Osteocyte (in vitro differentiated cells): Measurements from ENCODE around the gene KIRREL2. TPM values are rescaled to one million over a fixed set of nuclear protein-coding genes. Genes with fewer than 3 reads are reported as not detected.

ENCODE experiments used
- DNase-seq: peaks from one replicate; pipeline ENCODE4 v3.0.0; 2021; ENCODE audit warnings: mixed read lengths; ENCODE audit not compliant: unreplicated experiment; ENCODE audit errors: extremely low spot score
- H3K27ac Mint-ChIP-seq: one replicate; pipeline ENCODE4 v1.8.0; 2021; ENCODE audit warnings: mild to moderate bottlenecking, mixed read lengths; ENCODE audit not compliant: unreplicated experiment
- H3K27me3 Mint-ChIP-seq: one replicate; pipeline ENCODE4 v1.8.0; 2021; ENCODE audit warnings: mixed read lengths; ENCODE audit not compliant: unreplicated experiment
- H3K36me3 Mint-ChIP-seq: one replicate; pipeline ENCODE4 v1.8.0; 2021; ENCODE audit warnings: mixed read lengths; ENCODE audit not compliant: unreplicated experiment
- H3K4me1 Mint-ChIP-seq: one replicate; pipeline ENCODE4 v1.8.0; 2021; ENCODE audit warnings: mixed read lengths; ENCODE audit not compliant: unreplicated experiment
- H3K4me3 Mint-ChIP-seq: one replicate; pipeline ENCODE4 v1.8.0; 2021; ENCODE audit warnings: mild to moderate bottlenecking, moderate library complexity, mixed read lengths; ENCODE audit not compliant: unreplicated experiment
- H3K9me3 Mint-ChIP-seq: one replicate; pipeline ENCODE4 v1.8.0; 2021; ENCODE audit warnings: mixed read lengths; ENCODE audit not compliant: unreplicated experiment
- CTCF ChIP-seq: fragments of 200-600 bp; sonication (generic); IDR thresholded peaks from 2 replicates; pipeline ENCODE4 v1.5.0; 2021; ENCODE audit warnings: antibody characterized with exemption, mild to moderate bottlenecking, moderate library complexity
- total RNA-seq: library from RNA; stranded (reverse); gene quantifications from 2 replicates; pipeline ENCODE4 v1.2.1, GENCODE V29; 2021

KIRREL2 gene
- total RNA-seq, 1 donor from 2014 or later: not detected

- Mint-ChIP-seq H3K9me3 (no peaks in the 10 kb centered on the region), H3K4me1 (peaks cover 15% of the 10 kb centered on the region), H3K4me3 (peak overlapping the region; percentile 44), H3K36me3 (no peaks in the 10 kb centered on the region), H3K27me3 (peaks cover 59% of the 10 kb centered on the region), H3K27ac (no peak overlapping the region)
- TF ChIP-seq CTCF: no peak
- no peak for DNase-seq
These were observed 11.3 kb upstream of the KIRREL2 start for GRCh38 chr19:35845215-35846037.

DNA sequence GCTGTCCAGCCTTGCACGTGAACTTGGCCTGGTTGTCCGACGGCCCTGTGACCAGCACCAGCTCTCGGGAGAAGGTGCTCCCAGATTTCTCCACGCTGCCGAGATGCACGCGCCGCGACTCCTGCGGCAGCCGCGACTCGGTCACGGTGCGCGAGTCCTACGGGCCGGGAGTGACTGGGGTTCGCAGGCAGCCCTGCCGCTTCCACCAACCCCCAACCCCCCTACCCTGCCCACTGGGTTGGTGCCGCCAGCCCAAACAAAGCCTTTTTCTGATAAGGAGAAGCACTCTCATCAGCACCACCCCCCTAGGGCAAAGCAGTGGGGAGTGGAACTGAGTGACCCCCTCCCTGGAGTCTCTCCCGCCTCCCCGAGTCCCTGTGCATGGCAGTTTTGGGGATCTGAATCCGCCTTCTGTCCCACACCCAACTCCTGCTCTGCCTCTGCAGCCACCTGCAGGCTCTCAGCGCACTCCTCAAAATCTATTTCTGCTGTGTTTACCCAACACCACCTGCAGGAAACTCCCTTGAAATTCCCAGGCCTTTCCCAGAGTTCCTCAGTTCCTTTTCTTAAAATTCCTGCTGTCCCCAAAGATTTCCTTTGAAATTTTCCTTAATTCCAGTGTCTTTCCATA is 10.6 kb upstream of the KIRREL2 start:
- DNase-seq: no peak
- peaks cover 66% of the 10 kb centered on the region for H3K27me3 Mint-ChIP-seq
- H3K36me3 Mint-ChIP-seq: no peaks in the 10 kb centered on the region
- no peak for TF ChIP-seq CTCF
- H3K4me1 Mint-ChIP-seq: peaks cover 15% of the 10 kb centered on the region
- no peak overlapping the region for H3K27ac Mint-ChIP-seq
- no peak overlapping the region for H3K4me3 Mint-ChIP-seq
- H3K9me3 Mint-ChIP-seq: no peaks in the 10 kb centered on the region

DNA sequence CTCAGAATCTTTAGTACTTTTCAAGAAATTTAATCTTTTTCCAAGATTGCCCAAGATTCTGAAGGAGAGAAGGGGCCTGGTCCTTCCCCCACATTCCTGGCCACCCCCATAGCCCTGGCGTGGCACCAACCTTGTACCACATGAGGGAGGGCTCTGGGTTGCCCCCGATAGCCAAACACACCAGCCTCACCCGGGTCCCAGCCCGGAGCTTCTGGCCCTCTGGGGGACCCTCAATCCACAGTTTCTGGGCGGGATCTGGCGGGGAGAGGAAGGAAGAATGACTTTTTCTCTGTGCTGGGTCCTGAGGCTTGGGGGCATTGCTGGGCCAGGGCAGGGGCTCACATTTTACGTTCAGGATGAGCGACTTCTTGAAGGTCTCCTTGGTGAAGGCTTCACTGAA is 8.8 kb upstream of the KIRREL2 start:
- Mint-ChIP-seq H3K4me3 (no peak overlapping the region), H3K27ac (no peak overlapping the region), H3K36me3 (no peaks in the 10 kb centered on the region), H3K4me1 (peaks cover 15% of the 10 kb centered on the region), H3K9me3 (no peaks in the 10 kb centered on the region), H3K27me3 (peaks cover 64% of the 10 kb centered on the region)
- TF ChIP-seq CTCF: no peak
- no peak for DNase-seq

DNA sequence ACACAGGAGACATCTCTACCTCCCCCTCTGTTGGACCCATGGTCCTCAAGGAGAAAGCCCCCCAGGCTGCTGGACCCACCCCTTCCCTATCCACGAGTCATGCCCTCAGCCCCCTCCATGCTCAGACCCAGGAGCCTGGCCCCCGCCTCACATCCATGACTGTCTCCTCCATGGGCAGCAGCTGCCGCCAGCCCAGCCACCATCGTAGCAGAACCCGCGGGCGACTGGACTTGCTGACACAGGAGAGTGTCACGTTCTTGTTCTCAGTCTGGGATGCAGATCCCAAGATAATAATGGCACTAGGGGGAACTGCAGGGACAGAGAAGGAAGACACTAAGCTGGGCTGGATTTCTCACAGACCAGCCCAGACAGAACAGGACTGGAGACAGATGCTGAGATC is 8.2 kb upstream of the KIRREL2 start:
- Mint-ChIP-seq H3K9me3 (no peaks in the 10 kb centered on the region), H3K4me1 (peaks cover 15% of the 10 kb centered on the region), H3K27ac (no peak overlapping the region), H3K36me3 (no peaks in the 10 kb centered on the region), H3K4me3 (no peak overlapping the region), H3K27me3 (peaks cover 64% of the 10 kb centered on the region)
- no peak for TF ChIP-seq CTCF
- no peak for DNase-seq

- peaks cover 59% of the 10 kb centered on the region for H3K27me3 Mint-ChIP-seq
These were observed 7.7 kb upstream of the KIRREL2 start for GRCh38 chr19:35848919-35849505.

More at GRCh38 chr19:35848919-35849505, 7.7 kb upstream of the KIRREL2 start:
- TF ChIP-seq CTCF: no peak
- H3K4me3 Mint-ChIP-seq: no peak overlapping the region
- no peaks in the 10 kb centered on the region for H3K36me3 Mint-ChIP-seq
- H3K4me1 Mint-ChIP-seq: peaks cover 15% of the 10 kb centered on the region
- no peak for DNase-seq
- no peaks in the 10 kb centered on the region for H3K9me3 Mint-ChIP-seq
- H3K27ac Mint-ChIP-seq: no peak overlapping the region
